Vagina (tissue), 2 donors: Measurements from ENCODE around the gene ARHGAP40.

Experiments
- POLR2A ChIP-seq, 2 donors: fragments of 450-650 bp; IDR thresholded peaks; one replicate each; pipeline ENCODE4 v1.6.1; 2017; ENCODE audit warnings: antibody characterized with exemption in 2 of 2, mild to moderate bottlenecking in 2 of 2, moderate library complexity in 2 of 2
- POLR2AphosphoS5 ChIP-seq, 2 donors: sonication (generic); formaldehyde crosslinking; IDR thresholded peaks; one replicate each; pipeline ENCODE4 v1.9.0; 2017; ENCODE audit warnings: antibody characterized with exemption in 2 of 2, mild to moderate bottlenecking in 2 of 2, low read depth in 1 of 2; ENCODE audit not compliant: insufficient read depth in 1 of 2
- TF ChIP-seq, protein P1 (sequence below), 3 experiments: fragments of 450-650 bp in 2 of 3; fragments of 200-600 bp in 1 of 3; sonication (generic) in 1 of 3; IDR thresholded peaks; one replicate each; pipeline ENCODE4 v1.5.1; 2017 to 2019; ENCODE audit warnings: antibody characterized with exemption in 3 of 3, mild to moderate bottlenecking in 2 of 3, moderate library complexity in 2 of 3

- TF ChIP-seq, protein P1, sequence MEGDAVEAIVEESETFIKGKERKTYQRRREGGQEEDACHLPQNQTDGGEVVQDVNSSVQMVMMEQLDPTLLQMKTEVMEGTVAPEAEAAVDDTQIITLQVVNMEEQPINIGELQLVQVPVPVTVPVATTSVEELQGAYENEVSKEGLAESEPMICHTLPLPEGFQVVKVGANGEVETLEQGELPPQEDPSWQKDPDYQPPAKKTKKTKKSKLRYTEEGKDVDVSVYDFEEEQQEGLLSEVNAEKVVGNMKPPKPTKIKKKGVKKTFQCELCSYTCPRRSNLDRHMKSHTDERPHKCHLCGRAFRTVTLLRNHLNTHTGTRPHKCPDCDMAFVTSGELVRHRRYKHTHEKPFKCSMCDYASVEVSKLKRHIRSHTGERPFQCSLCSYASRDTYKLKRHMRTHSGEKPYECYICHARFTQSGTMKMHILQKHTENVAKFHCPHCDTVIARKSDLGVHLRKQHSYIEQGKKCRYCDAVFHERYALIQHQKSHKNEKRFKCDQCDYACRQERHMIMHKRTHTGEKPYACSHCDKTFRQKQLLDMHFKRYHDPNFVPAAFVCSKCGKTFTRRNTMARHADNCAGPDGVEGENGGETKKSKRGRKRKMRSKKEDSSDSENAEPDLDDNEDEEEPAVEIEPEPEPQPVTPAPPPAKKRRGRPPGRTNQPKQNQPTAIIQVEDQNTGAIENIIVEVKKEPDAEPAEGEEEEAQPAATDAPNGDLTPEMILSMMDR (IDR thresholded peaks at IDR 0.05), result peak; percentile 74 to 77 (median 77)
- TF ChIP-seq POLR2A (IDR thresholded peaks at IDR 0.05) (no peak), POLR2AphosphoS5 (IDR thresholded peaks at IDR 0.05; ENCODE audit: insufficient read depth in 1 of 2, low read depth in 1 of 2) (peak in 1 of 2 donors; percentile 37)
These were observed 44.6 kb downstream of the ARHGAP40 start for GRCh38 chr20:38645980-38646858.
